HepG2 (cell line): ENCODE data around the gene MUC4. TPM values are rescaled to one million over a fixed set of nuclear protein-coding genes. Genes with fewer than 3 reads are reported as not detected.

Experiments
- ATAC-seq: fragments of 200-7000 bp; cut with Tn5 transposase; 3 replicates; pipeline ENCODE4 v1.9.1; 2020; ENCODE audit warnings: mild to moderate bottlenecking, moderate library complexity
- BruUV-seq: library from RNA; stranded (reverse); fragments of 400-500 nt; replicated peaks from 2 replicates; lab custom pipeline; 2021; lab: Mats Ljungman, UMichigan
- CTCF ChIA-PET: fragments of 300-600 bp; formaldehyde crosslinking; extraction: SDS; loops from one replicate; lab custom pipeline; 2021; ENCODE audit warnings: low total read pairs, inconsistent platforms, low intra/inter-chr PET ratio; lab: Yijun Ruan, JAX
- POLR2A ChIA-PET: fragments of 350-600 bp; sonication (Branson Sonifier 250); formaldehyde crosslinking; loops from one replicate; lab custom pipeline; 2020; ENCODE audit warnings: antibody characterized with exemption, inconsistent platforms; lab: Yijun Ruan, JAX
- DNase-seq: peaks from one replicate; pipeline ENCODE4 v3.0.0-alpha.2; 2015; ENCODE audit warnings: low spot score
- FAIRE-seq: peaks from 3 replicates; lab custom pipeline; 2011; peaks lifted over from hg19 to GRCh38; lab: Jason Lieb, UNC
- H2AFZ ChIP-seq: one replicate; pipeline ENCODE4 v1.6.1; 2011; ENCODE audit warnings: low read length, inconsistent platforms
- H3K27ac ChIP-seq: fragments of 300-600 bp; 3 replicates; pipeline ENCODE4 v1.8.0; 2011; ENCODE audit warnings: mixed run types, mild to moderate bottlenecking, mixed read lengths, low read length, inconsistent platforms; ENCODE audit not compliant: insufficient read depth; ENCODE audit errors: extremely low read length
- H3K27me3 ChIP-seq, 2 experiments: fragments of 200-600 bp in 1 of 2; 2 replicates in 1 of 2; 3 replicates in 1 of 2; pipeline versions ENCODE4 v1.6.0 to v1.8.0; 2011; ENCODE audit warnings: low read length in 2 of 2, mild to moderate bottlenecking in 2 of 2, moderate library complexity in 2 of 2, inconsistent platforms in 1 of 2; ENCODE audit not compliant: insufficient read depth in 2 of 2, control insufficient read depth in 1 of 2
- H3K36me3 ChIP-seq, 2 experiments: fragments of 200-600 bp in 1 of 2; replicated peaks in 1 of 2; 2 replicates in 1 of 2; 3 replicates in 1 of 2; pipeline versions ENCODE4 v1.5.1 to v1.8.0; 2011; ENCODE audit warnings: low read length in 2 of 2, inconsistent platforms in 1 of 2; ENCODE audit not compliant: insufficient read depth in 2 of 2, control insufficient read depth in 1 of 2
- H3K4me1 ChIP-seq: 2 replicates; pipeline ENCODE4 v1.5.1; 2012; ENCODE audit warnings: low read length, inconsistent platforms; ENCODE audit not compliant: insufficient read depth
- H3K4me2 ChIP-seq: 2 replicates; pipeline ENCODE4 v1.6.0; 2011; ENCODE audit warnings: low read depth, low read length, inconsistent platforms
- H3K4me3 ChIP-seq, 3 experiments: fragments of 200-600 bp in 1 of 3; sonication (generic), shearing (Covaris generic) in 1 of 3; replicated peaks in 1 of 3; 2 replicates each; pipeline ENCODE4 v1.5.1; 2011 to 2016; ENCODE audit warnings: low read length in 3 of 3, inconsistent platforms in 2 of 3, low read depth in 2 of 3, mild to moderate bottlenecking in 2 of 3, control low read depth in 1 of 3, mixed read lengths in 1 of 3; ENCODE audit not compliant: insufficient read depth in 1 of 3
- H3K79me2 ChIP-seq: one replicate; pipeline ENCODE4 v1.6.1; 2011; ENCODE audit warnings: low read length, inconsistent platforms; ENCODE audit not compliant: insufficient read depth
- H3K9ac ChIP-seq: 2 replicates; pipeline ENCODE4 v1.6.0; 2011; ENCODE audit warnings: mild to moderate bottlenecking, low read depth, low read length, inconsistent platforms; ENCODE audit not compliant: insufficient read depth
- H3K9me3 ChIP-seq: 2 replicates; pipeline ENCODE4 v1.5.1; 2012; ENCODE audit warnings: mild to moderate bottlenecking, low read length
- H4K20me1 ChIP-seq: 2 replicates; pipeline ENCODE4 v1.6.0; 2011; ENCODE audit warnings: inconsistent platforms, mild to moderate bottlenecking, low read length, moderate library complexity; ENCODE audit not compliant: insufficient read depth
- CCAR2 ChIP-seq: fragments of 200-400 bp; formaldehyde crosslinking; optimal IDR thresholded peaks from 2 replicates; pipeline ENCODE3; 2018; ENCODE audit warnings: low read depth, mild to moderate bottlenecking, low read length, moderate library complexity
- FLYWCH1 ChIP-seq: sonication (generic); formaldehyde crosslinking; IDR thresholded peaks from 2 replicates; pipeline ENCODE4 v1.8.1; 2023; ENCODE audit warnings: mild to moderate bottlenecking, missing genetic modification reagents
- MYNN ChIP-seq: sonication (generic); formaldehyde crosslinking; IDR thresholded peaks from 2 replicates; pipeline ENCODE4 v1.4.0; 2020; ENCODE audit warnings: mild to moderate bottlenecking, low read depth, missing genetic modification reagents
- NAIF1 ChIP-seq: sonication (generic); formaldehyde crosslinking; IDR thresholded peaks from 2 replicates; pipeline ENCODE4 v1.5.0; 2020; ENCODE audit warnings: mild to moderate bottlenecking, missing genetic modification reagents, borderline replicate concordance
- NR1H2 ChIP-seq: sonication (generic); formaldehyde crosslinking; IDR thresholded peaks from 2 replicates; pipeline ENCODE4 v1.8.1; 2022; ENCODE audit warnings: low read depth, missing genetic modification reagents, borderline replicate concordance
- PAWR ChIP-seq: sonication (generic); formaldehyde crosslinking; IDR thresholded peaks from 2 replicates; pipeline ENCODE4 v1.4.0; 2020; ENCODE audit warnings: missing genetic modification reagents, mild to moderate bottlenecking, borderline replicate concordance
- PHF8 ChIP-seq: sonication (generic); formaldehyde crosslinking; IDR thresholded peaks from 2 replicates; pipeline ENCODE4 v1.5.0; 2020; ENCODE audit warnings: missing genetic modification reagents
- SCMH1 ChIP-seq: sonication (generic); formaldehyde crosslinking; IDR thresholded peaks from 2 replicates; pipeline ENCODE4 v1.9.0; 2021; ENCODE audit warnings: missing genetic modification reagents, mild to moderate bottlenecking, borderline replicate concordance
- SPEN ChIP-seq: sonication (generic); formaldehyde crosslinking; IDR thresholded peaks from 2 replicates; pipeline ENCODE4 v1.5.1; 2020; ENCODE audit warnings: low read depth, mild to moderate bottlenecking, missing genetic modification reagents
- YY1 ChIP-seq: IDR thresholded peaks from 2 replicates; pipeline ENCODE4 v1.6.1; 2011; ENCODE audit warnings: low read length, low read depth, moderate library complexity, mild to moderate bottlenecking; ENCODE audit not compliant: insufficient read depth, insufficient replicate concordance
- ZMYM4 ChIP-seq: sonication (generic); formaldehyde crosslinking; IDR thresholded peaks from 2 replicates; pipeline ENCODE4 v1.8.1; 2023; ENCODE audit warnings: mild to moderate bottlenecking, missing genetic modification reagents
- ZNF432 ChIP-seq: sonication (generic); formaldehyde crosslinking; IDR thresholded peaks from 2 replicates; pipeline ENCODE4 v1.5.0; 2020; ENCODE audit warnings: missing genetic modification reagents, mild to moderate bottlenecking, borderline replicate concordance
- ZNF446 ChIP-seq: sonication (generic); formaldehyde crosslinking; IDR thresholded peaks from 2 replicates; pipeline ENCODE4 v1.5.0; 2020; ENCODE audit warnings: mild to moderate bottlenecking, missing genetic modification reagents
- ZNF543 ChIP-seq: sonication (generic); formaldehyde crosslinking; IDR thresholded peaks from 2 replicates; pipeline ENCODE4 v1.4.0; 2020; ENCODE audit warnings: mild to moderate bottlenecking, missing genetic modification reagents
- ZNF737 ChIP-seq: sonication (generic); formaldehyde crosslinking; IDR thresholded peaks from 2 replicates; pipeline ENCODE4 v1.5.0; 2020; ENCODE audit warnings: missing genetic modification reagents, mild to moderate bottlenecking, borderline replicate concordance
- WGBS: methylation state at CpG from one replicate; pipeline ENCODE4 v1.1.6; 2017; ENCODE audit warnings: low lambda C conversion rate; 5-methylcytosine and 5-hydroxymethylcytosine counted together
- in situ Hi-C: cut with HindIII; loops from 2 replicates; pipeline ENCODE4 v1.10.0; 2017; ENCODE audit warnings: low pct_unique_long_range_greater_than_20kb; ENCODE audit not compliant: extremely low pct_ligation_motif_present
- intact Hi-C: fragments of 100-400 bp; cut with micrococcal nuclease; formaldehyde crosslinking; loops from one replicate; pipeline ENCODE4 v1.10.0; 2022; ENCODE audit not compliant: unreplicated experiment
- polyA plus RNA-seq, 8 experiments: library from polyadenylated mRNA; depleted of rRNA in 3 of 8; stranded (reverse) in 7 of 8; unstranded in 1 of 8; fragments of >200 nt; fragmentation: Illumina TruSeq in 4 of 8; extraction: Trizol in 4 of 8; gene quantifications; 2 replicates each; pipeline versions ENCODE4 v1.2.1 to v1.2.3, GENCODE V29; 2011 to 2016; ENCODE audit warnings: low read depth in 4 of 8, missing spikeins in 1 of 8, mixed read lengths in 1 of 8; ENCODE audit not compliant: insufficient read depth in 1 of 8
- total RNA-seq, 5 experiments: library from RNA; depleted of rRNA; stranded (reverse); fragments of >200 nt; fragmentation: Illumina TruSeq; extraction: Trizol; gene quantifications; 2 replicates each; pipeline ENCODE4 v1.2.3, GENCODE V29; 2016; ENCODE audit warnings: low read depth in 1 of 5

MUC4 gene
- total and polyA plus RNA-seq, 2 of the 13 experiments (the other 11 are each of a cell fraction or from before 2014, with no cell fraction given) = not detected

DNA sequence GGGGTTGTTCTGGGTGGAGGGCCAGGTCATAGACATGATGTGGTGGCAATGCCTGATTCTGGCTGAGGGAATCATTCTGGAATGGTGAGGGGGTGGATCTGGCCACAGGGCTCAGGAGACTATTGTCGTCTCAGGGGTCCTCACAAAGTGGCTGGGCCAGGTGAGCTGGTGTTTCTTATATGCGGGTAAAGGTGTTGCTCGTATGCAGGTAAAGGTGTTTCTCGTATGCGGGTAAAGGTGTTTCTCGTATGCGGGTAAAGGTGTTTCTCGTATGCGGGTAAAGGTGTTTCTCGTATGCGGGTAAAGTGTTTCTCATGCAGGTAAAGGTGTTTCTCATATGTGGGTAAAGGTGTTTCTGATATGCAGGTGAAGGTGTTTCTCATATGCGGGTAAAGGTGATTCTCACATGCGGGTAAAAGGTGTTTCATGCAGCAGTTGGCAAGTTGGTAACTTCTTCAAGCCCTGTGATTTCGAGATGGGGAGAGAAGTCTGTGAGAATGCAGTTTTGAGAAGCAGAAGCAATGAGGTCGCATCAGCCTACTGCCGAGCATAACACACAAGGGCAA lies 10.5 kb upstream of the MUC4 start:
- H3K27ac ChIP-seq = no peak overlapping the region
- TF ChIP-seq FLYWCH1 (CRISPR knock-in tag) = no peak
- TF ChIP-seq SCMH1 = no peak
- TF ChIP-seq ZNF432 (CRISPR knock-in tag) = no peak
- TF ChIP-seq PHF8 = no peak
- no peak for TF ChIP-seq ZNF446 (CRISPR knock-in tag)
- no peak for TF ChIP-seq YY1
- TF ChIP-seq, all 625 proteins: peak for 0
- Histone ChIP-seq H3K36me3 (no peaks in the 10 kb centered on the region), H3K4me1 (no peaks in the 10 kb centered on the region), H4K20me1 (no peaks in the 10 kb centered on the region), H3K4me2 (no peak overlapping the region), H3K27me3 (peaks cover 8 to 55% of the 10 kb centered on the region in 2 experiments; a peak in 4 of 5 replicates), H3K9me3 (no peaks in the 10 kb centered on the region), H3K4me3 (no peak overlapping the region), H2AFZ (no peak overlapping the region), H3K9ac (no peak overlapping the region), H3K79me2 (no peaks in the 10 kb centered on the region)
- BruUV-seq = no TSS peak
- FAIRE-seq (no peak), ATAC-seq (no peak), DNase-seq (no peak)
- in situ Hi-C loops (no loop called here), intact Hi-C loops (no loop called here)
- CTCF ChIA-PET = no interaction called here
- POLR2A ChIA-PET = no interaction called here
- 62% methylated on average over 16 of the region's 16 CpGs for WGBS

DNA sequence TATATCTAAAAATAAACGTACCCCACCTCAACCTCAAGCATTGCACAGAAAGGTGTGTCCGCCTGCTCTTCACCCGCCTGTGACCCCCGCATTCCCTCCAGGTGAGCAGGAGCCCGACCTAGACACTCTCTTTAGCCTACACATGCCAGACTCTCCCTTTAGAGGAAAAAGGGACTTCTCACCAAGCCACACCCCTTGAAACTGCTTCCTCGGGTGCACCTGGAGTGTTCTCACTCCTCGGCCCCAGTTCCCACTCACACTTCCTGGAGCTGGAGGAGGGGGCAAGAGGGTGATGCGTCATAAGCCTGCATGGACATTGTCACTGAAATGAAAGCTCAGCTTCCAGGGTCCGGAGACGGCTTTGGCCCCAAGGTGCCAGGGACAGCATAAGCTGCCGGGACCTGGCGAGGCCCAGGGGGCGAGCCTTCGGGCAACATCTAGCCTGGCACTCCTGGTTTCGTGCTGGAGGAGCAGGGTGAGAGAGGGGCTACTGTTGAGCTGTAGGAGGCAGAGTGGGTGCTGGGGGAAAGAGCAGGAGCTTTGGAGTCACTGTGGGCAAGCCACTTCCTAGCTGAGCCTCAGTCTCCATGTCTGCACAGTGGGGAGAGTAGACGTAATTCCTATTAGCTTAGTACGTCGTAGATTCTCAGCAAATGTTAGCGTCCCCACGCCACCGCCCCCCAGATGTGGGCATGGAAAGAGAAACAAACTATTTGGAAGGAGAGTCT lies 9.8 kb upstream of the MUC4 start:
- H3K79me2 ChIP-seq = no peaks in the 10 kb centered on the region
- TF ChIP-seq ZNF737 (CRISPR knock-in tag) (no peak), NR1H2 (CRISPR knock-in tag) (no peak), NAIF1 (CRISPR knock-in tag) (no peak), SPEN (CRISPR knock-in tag) (no peak), ZMYM4 (CRISPR knock-in tag) (no peak), CCAR2 (no peak), ZNF543 (CRISPR knock-in tag) (no peak), MYNN (CRISPR knock-in tag) (no peak), PAWR (CRISPR knock-in tag) (no peak)
- TF ChIP-seq, all 625 proteins: peak for 0
- Histone ChIP-seq H4K20me1 (no peaks in the 10 kb centered on the region), H3K27me3 (peaks cover 8 to 55% of the 10 kb centered on the region in 2 experiments; a peak in 4 of 5 replicates), H3K4me1 (no peaks in the 10 kb centered on the region), H3K9me3 (no peaks in the 10 kb centered on the region), H3K4me3 (no peak overlapping the region), H3K9ac (no peak overlapping the region), H3K36me3 (no peaks in the 10 kb centered on the region), H3K4me2 (no peak overlapping the region), H2AFZ (no peak overlapping the region), H3K27ac (no peak overlapping the region)
- no TSS peak for BruUV-seq
- ATAC-seq (no peak), DNase-seq (no peak), FAIRE-seq (no peak)
- intact Hi-C loops (no loop called here), in situ Hi-C loops (no loop called here)
- POLR2A ChIA-PET = no interaction called here
- 48% methylated on average over 19 of the region's 21 CpGs for WGBS
- CTCF ChIA-PET = no interaction called here
